Measurements from ENCODE around the gene CDKAL1. TPM values are rescaled to one million over a fixed set of nuclear protein-coding genes. Genes with fewer than 3 reads are reported as not detected.
"Not testable (repeated sequence)": the region's sequence is repeated elsewhere in the genome, so short reads cannot be mapped to it uniquely, and the experiment has no call there.

The CDKAL1 gene
- polyA plus RNA-seq, 12 donors = 10.0 to 17.3 (median 14.8) TPM; not detected in 1

DNA sequence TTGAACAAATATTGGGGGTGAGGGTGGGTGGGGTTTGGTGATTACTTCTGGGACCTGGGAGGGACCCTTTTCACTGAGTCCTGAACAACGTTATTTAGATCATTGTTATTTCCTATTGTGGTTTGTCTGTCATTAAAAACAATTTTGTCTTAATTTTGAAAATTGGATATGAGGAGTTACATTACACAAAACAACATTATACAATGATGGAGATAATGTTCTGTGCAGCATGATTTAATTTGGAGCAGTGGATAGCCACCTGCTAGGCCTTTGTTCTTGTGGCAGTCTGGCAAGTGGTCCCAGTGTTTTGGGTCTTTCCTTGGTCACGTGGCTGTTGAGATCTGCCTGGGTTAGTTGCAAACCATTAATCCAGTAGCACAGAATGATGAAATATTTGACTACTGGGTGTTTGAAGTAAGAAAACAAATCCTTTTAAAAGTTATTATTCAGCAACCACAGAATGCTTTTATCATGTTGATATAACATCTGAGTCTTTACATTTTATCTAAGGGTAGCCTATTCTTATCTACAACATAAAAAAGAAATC, 172.8 kb downstream of the CDKAL1 start:
- DNase-seq = no peak

DNA sequence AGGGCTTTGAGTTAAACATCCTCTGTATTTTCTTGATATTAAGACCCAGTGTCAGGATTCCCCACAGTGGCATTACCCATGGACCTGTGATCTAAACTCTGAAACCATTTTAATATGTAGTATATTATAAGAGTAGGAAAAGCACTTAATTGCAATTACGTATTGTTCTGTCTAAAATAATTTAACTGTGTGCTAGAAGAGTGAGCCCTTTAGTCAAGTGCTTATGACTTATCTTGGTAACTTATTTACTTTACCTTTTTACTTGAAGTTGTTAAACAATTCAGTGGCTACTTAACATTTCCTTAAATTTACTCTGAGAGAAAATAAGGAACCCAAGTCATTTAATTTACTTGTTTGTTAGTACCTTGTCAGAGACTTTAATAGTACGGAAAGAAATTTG, 173.6 kb downstream of the CDKAL1 start:
- no peak for DNase-seq

DNA sequence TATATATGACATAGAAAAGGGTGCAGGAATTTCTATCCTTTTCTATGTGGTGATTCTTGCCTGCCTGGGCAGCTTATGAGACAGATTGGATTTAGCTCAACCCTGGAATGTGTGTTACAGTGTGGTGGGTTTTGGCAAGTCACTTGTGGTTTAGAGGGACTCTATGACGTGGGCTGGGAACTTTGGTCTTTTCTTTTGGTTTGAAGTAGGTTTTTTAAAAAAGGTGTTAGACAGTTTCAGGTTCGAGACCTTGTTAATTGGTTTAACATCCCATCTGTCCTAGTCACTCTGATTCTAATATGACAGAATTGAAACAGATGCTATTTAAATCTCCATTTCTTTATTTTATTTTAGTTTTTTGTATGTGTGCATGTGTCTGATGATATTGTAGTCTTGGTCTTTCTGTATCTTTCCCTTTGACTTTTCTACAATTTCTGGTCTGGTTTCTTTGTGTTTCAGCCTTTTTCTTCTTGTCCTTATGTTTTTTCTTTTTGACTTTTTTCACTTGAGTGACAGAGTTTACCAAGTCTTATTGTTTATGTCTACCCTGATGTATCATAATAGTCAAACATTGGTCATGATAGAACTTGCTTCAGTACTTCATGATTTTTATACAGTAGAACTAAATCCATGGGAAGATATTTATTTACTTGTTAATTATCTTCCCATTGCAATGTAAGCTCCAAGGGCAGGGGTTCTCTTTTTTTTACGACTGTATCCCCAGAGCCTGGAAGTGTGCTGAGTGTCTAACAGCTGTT, 174.3 kb downstream of the CDKAL1 start:
- DNase-seq = no peak

DNA sequence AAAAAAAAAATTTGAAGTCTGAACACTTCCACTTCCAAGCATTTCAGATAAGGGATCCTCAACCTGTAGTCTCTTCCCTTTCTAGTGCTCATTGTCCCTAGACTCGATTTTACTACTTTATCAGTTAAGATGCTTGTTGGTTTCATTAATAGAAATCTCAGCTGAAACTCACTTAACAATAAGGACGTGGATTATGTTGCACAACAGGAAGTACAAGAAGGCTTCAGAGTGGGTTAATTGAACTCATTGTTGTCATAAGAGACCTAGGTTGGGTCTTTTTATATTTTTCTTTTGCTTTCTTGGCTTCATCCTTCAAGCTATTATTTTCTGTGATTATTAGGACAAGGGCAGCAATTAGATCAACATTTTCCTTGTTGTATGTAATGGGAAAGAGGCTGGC, 175.2 kb downstream of the CDKAL1 start:
- no peak for DNase-seq

DNA sequence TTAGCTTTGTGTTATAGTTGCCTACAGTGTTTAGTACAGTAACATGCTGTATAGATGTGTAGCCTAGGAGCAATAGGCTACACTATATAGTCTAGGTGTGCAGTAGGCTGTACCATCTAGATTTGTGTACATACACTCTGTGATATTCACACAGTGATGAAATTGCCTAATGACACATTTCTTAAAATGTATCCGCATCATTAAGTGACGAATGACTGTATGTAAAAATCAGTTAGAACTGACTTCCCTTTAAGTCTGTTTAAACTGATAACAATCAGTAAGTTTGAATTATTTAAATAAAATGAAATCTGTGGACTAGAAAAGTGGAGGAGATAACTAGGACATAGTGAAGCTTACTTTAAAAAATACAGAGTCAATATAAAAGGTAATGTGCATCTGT, 176.1 kb downstream of the CDKAL1 start:
- no peak for DNase-seq

DNA sequence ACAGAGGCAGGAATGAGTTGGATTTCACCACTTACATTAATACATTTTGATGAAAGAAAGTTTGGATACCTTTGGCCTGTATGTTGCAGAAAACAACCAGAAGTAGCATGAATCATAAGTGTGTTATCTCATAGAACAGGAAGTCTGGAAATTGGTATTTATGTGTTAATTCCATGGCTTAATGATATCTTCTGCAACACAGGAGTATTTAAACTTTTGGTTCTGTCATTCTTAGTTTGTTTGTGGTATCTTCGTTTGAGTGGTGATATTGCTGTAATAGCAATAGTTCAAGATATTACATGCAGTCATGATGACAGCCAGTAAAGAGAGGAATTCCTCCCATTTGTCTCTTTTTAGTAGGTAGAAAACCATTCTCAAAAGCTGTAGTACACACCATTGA, 177.3 kb downstream of the CDKAL1 start:
- no peak for DNase-seq

DNA sequence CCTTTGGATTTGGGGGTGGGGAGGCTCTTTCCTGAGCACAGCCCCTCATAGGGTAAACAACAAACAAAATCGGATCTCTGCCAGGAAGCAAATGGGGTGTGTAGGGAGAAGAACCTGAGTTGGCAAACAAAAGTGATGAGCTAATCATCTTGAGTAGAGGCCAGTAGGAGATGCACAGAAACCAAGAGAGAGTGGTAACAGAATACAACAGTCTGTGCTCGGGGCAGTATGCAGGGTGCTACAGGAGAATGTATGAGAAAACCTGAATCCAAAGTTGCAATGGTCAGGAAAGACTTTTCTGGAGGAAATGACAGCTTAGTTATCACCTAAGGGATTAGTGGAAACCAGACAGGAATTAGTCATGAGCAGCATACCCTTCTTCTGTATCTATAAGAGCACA, 177.8 kb downstream of the CDKAL1 start:
- DNase-seq = no peak

DNA sequence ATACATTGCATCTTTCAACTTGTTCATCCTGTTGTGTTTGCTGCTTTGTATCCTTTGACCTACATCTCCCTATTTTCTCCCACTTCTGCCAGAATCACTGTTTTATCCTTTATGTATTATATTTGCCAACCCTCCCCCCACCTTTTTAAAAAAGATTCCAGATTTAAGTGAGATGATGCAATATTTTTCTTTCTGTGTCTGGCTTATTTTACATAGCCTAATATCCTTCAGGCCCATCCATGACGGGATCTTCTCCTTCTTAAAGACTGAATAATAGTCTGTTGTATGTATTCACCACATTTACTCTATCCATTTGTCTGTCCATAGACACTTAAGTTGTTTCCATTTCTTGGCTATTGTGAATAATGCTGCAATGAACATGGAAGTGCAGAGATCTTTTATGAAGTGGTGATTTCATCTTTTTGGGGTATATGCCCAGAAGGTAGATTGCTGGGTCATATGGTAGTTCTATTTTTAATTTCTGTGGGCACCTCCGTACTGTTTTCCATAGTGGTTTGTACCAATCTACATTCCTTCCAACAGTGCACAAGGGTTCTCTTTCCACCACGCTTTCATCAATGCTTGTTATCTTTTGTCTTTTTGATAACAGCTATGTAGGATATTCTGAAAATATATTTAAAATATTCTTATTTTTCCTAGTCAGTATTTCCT, 181.0 kb downstream of the CDKAL1 start:
- DNase-seq = no peak

DNA sequence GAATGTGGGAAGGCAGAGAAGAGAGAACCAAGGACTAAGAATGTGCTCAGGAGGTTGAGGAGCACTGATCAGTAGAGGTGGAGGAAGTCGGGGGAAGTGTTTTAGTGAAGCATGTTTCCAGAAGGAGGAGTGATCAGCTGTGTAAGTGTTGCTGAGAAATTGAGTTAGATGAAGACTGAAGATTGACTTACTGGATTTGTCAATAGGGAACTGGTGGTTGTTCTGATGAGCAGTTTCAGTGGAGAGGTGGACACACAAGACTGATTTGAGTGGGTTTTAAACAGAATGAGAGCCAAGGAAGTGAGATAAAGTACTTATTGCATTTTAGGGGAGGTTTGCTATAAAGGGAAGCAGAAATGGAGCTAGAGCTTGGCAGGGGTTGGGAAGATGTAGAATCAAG, 182.6 kb downstream of the CDKAL1 start:
- no peak for DNase-seq

DNA sequence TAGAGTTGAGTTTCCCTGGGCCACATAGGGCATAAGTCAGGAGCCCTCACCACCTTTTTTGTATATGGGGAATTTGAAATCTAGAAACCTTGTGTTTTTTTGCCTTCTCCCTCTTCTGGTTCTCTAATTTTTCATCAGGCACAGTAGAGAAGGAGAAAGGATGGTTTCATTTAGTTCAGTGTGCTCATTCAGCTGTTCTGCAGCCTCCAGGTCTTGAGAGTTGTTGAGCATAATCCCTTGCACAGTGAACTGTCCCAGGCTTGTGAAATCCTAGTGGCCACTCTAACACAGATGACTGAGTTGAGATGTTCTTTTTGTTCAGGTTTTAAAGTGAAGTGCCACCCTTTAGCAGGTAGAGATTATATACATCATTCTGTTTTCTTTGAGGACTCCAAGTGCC, 183.5 kb downstream of the CDKAL1 start:
- DNase-seq = no peak

DNA sequence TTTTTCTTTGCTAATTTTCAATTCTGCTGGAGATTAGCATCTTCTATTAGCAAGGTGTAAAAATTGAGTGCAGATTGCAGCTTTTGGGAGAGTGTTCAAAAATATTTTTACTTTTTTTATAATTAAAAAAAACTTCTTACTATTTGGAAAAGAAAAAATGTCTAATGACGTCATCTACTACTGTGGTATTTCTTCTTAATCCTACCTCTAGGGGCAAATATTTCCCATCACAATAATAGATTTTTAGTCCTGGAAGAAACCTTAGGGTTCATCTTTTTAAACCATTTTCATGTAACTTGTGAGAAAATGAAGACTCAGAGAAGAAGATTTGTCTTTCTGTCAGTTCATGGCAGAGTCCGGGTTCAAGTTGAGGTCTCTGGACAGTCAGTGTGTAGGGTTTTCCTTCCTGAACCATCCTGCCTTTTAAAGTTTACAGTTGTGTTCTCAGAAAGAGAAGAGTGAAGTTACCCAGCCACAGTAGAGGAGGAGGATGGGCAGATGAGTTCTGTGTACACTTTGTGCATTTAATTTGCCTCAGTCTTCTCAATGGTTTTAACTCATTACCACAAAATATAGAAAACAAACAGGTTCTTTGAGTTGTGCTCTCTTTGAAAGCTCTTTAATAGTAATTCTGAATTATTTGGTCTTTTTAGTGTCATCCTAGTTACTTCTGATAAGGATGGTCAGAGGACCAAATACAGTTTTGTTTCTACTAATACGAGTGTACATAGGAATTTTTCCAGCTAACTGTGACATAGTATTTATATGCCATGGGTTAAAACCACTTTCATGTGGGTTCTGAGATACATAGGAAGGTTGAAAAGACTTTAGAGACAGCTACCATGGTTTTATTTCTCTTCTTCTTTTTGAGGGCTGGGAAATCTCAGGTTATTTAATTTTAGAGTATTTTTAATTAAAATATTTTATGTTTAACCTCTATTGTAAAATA, 184.7 kb downstream of the CDKAL1 start:
- no peak for DNase-seq

DNA sequence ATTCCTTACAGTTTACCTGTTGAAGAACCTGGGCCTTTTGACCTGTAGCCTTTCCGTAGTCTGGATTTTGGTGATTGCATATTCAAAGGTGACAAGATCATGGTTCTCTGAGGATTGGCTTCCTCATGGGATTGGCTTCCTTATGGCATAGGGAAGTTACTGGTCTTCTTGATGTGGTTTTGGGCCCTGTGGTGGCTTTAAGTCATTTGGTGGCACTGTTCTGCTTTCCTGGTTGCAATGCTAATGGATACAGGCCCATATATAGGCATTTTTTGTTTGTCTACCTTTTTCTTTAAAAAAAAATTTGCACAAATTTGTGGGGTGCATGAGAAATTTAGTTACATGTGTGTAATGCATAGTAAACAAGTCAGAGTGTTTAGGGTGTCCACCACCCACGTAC, 185.7 kb downstream of the CDKAL1 start:
- DNase-seq = no peak

DNA sequence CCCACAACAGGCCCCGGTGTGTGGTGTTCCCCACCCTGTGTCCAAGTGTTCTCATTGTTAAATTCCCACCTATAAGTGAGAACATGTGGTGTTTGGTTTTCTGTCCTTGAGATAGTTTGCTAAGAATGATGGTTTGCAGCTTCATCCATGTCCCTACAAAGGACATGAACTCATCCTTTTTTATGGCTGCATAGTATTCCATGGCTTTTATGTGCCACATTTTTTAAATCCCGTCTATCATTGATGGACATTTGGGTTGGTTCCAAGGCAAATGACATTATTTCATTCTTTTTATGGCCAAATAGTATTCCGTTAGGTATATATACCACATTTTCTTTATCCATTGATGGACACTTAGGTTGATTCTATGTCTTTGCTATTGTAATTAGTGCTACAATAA, 186.9 kb downstream of the CDKAL1 start:
- DNase-seq = not testable (repeated sequence)

DNA sequence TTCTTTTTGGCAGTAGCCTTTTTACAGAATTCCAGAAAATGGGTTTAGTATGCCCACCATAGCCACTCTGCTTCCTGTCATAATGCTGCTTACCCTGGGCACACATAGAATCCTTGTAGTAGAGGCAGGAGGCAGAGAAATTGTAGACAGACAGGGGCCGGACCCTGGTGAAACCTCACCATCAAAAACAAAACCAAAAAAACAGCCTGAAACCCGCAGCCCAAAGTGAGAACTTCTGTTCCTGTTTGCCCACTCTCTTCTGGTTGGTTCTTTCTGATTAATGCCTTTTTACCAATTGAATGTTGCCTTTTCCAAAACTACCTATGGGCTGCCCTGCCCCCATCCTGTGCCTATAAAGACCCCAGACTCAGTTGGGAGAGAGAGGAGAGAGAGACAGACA, 188.2 kb downstream of the CDKAL1 start:
- no peak for DNase-seq

DNA sequence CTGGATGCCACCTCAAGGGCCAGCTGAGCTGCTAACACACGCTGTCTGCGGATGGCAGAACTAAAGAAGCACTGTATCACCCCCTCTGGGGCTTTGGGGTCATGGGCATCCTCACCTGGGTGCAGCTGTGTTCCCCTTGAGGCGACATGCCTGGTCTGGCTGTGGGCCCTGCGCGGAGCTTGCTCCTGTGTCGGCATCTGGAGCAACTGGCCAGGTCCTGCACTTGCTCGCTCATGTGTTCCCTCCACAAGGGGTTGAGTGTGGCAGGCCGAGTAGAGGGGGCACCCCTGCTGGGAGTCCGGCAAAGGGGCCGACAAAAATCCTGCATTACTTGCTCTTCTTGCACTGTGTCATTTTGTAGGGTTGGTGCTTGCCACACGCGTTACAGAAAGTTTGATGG, 189.0 kb downstream of the CDKAL1 start:
- DNase-seq = no peak

DNA sequence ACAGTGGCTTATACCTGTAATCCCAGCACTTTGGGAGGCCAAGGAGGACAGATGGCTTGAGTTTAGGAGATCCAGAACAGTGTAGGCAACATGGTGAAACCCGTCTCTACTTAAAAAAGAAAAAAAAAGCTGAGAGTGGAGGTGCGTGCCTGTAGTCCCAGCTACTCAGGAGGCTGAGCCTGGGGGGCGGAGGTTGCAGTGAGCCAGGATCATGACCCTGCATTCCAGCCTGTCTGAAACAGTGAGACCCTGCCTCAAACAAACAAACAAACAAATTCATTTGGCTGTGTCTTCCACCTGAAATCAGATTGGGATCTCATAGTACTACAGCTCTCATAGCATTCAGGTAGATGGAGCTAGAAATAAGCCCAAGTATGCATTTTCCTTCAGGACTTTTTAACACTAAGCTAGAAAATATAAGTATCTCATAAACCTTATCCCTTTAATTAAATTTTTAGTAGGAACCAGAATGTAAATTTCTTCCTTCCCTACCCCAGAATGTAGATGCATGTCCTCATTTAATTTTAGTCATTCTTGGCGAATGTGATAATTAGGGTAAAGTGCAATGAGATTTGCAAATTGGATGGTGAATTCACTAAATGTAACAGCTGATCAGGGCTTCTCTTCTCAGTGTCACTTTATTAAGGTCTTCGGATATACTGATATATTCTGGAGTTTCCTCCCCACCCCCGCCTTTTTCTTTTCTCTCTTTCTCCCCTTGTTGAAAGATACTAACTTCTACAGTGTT, 190.4 kb downstream of the CDKAL1 start:
- no peak for DNase-seq

DNA sequence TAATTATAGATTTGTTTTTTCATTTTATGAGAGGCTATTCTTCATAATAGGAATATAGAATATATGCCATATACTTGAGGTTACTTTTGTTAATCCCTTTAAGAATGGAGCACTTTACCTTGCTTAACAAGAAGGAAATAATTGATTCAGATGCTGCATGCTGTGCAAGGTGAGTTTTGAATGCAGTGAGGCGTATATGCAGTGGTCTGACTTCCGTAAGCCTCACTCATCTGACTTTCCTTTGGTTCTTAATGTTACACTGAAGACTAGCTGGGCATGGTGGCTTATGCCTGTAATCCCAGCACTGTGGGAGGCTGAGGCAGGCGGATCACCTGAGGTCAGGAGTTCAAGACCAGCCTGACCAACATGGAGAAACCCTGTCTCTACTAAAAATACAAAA, 191.0 kb downstream of the CDKAL1 start:
- not testable (repeated sequence) for DNase-seq

DNA sequence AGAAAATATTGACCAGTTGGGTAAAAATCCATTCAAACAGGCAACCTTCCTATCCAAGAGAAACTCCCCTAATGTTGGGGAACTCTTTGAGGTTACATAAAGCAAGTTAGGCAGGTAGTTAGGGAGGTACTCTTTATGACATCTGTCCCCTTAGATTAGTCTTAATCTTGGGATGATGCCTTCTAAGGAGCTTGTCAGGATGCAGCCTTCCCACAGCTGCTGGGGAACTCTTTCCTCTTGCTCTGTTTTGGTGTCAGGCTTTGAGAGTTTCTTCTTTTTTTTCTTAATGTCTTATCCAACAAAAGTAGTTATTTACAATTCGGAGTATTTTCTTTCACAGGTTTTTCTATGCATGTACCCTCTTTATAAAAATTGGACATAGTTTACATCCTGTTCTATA, 194.8 kb downstream of the CDKAL1 start:
- no peak for DNase-seq

DNA sequence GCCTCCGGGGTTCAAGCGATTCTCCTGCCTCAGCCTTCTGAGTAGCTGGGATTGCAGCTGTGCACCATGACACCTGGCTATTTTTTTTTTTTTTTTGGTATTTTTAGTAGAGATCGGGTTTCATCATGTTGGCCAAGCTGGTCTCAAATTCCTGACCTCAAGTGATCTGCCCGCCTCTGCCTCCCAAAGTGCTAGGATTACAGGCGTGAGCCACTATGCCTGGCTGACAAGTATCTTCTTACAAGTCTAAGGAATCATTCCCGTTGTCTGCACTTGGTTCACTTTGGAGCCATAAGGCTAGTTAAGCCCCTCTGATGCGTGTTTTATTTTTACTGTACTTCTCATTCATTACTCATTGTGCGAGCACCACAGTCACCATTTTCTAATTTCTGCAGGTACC, 198.1 kb downstream of the CDKAL1 start:
- not testable (repeated sequence) for DNase-seq

DNA sequence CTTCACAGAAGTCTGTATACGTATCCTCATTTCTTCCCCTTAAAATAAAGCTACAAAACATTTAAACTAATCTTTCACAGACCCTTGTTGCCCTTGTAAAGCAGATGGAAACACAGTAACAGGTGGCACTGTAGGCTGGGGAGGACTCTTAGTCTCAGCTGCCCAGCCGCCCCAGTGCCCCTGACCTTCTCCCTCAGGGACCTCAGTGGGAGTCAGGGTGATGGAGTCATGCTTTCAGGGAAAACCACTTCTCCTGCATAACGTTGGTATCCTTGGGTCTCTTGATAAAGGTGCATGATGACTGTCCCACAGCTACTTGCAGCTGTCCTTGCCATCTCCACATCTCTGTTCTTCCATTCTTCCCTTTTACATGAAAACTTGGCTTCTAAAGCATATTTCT, 198.6 kb downstream of the CDKAL1 start:
- DNase-seq = no peak

DNA sequence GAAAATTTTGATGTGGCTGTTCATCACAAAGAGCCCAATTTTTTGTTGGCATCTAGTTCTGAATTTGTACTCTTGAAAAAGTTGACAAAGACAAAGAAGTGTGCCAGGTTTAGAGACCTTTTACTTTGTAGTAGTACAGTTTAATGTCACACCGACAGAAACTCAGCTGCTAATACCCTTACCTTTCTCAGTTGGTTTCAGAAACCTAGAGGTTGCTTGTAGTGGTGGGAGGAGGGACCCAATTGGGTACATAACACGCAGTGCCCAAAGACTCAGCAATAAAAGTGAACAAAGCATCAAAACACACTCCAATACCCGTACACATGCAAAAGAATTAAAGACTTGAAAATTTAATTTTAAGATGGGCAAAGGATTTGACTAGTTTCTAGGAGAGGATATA, 203.7 kb downstream of the CDKAL1 start:
- no peak for DNase-seq

DNA sequence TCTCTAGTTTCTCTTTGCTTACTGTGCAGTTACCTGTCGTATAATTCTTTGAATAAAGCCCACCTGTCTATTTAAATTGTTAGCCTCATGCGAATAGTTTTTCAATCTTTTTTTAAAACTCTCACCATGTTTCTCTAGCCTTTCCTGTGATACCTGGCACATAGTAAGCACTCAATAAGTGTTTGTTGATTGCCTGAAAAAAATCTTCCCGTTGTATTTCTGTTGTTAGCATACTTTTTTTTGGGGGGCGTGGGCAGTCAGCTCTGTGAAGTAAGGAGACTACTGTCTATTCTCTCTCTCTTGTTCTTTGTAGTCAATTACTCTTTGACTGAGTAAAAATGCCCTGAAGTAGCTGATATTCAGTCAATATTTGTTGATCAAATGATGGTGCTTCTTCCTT, 205.8 kb downstream of the CDKAL1 start:
- DNase-seq = no peak
